HG03139 (cell line): ENCODE data around the gene UNC50.
"Not testable (repeated sequence)": the region's sequence is repeated elsewhere in the genome, so short reads cannot be mapped to it uniquely, and the experiment has no call there.

Experiments
- ATAC-seq: cut with Tn5 transposase; IDR thresholded peaks from one replicate; pipeline ENCODE4 v1.9.1; 2021; ENCODE audit not compliant: unreplicated experiment

Gene UNC50

GRCh38 chr2:98576666-98577312 is 31.6 kb upstream of the UNC50 start:
- ATAC-seq, result no peak

GRCh38 chr2:98577313-98577712 is 31.1 kb upstream of the UNC50 start:
- ATAC-seq, result no peak

GRCh38 chr2:98578231-98578630 is 30.2 kb upstream of the UNC50 start:
- no peak for ATAC-seq

- ATAC-seq, result no peak
These were observed 28.5 kb upstream of the UNC50 start for GRCh38 chr2:98579926-98580325.

GRCh38 chr2:98580656-98581284 is 27.6 kb upstream of the UNC50 start:
- no peak for ATAC-seq

GRCh38 chr2:98582523-98582922 is 25.9 kb upstream of the UNC50 start:
- ATAC-seq, result no peak

GRCh38 chr2:98583276-98583675 is 25.1 kb upstream of the UNC50 start:
- ATAC-seq, result no peak

GRCh38 chr2:98583816-98584618 is 24.4 kb upstream of the UNC50 start:
- ATAC-seq, result no peak

GRCh38 chr2:98585386-98585785 is 23.0 kb upstream of the UNC50 start:
- ATAC-seq, result no peak

GRCh38 chr2:98586551-98587140 is 21.7 kb upstream of the UNC50 start:
- ATAC-seq, result no peak

GRCh38 chr2:98588880-98589431 is 19.4 kb upstream of the UNC50 start:
- ATAC-seq, result no peak

- no peak for ATAC-seq
These were observed 18.9 kb upstream of the UNC50 start for GRCh38 chr2:98589489-98589888.

GRCh38 chr2:98592565-98592964 is 15.8 kb upstream of the UNC50 start:
- ATAC-seq, result no peak

- not testable (repeated sequence) for ATAC-seq
These were observed 13.7 kb upstream of the UNC50 start for GRCh38 chr2:98594665-98595064.

GRCh38 chr2:98598781-98599428 is 9.5 kb upstream of the UNC50 start:
- no peak for ATAC-seq

GRCh38 chr2:98601532-98602132 is 6.8 kb upstream of the UNC50 start:
- ATAC-seq, result peak; percentile 73

- ATAC-seq, result no peak
These were observed 3.8 kb upstream of the UNC50 start for GRCh38 chr2:98604547-98604946.

GRCh38 chr2:98605076-98605475 is 3.3 kb upstream of the UNC50 start:
- no peak for ATAC-seq

GRCh38 chr2:98606431-98606830 is 2.0 kb upstream of the UNC50 start:
- ATAC-seq, result no peak

GRCh38 chr2:98607104-98607503 is 1.3 kb upstream of the UNC50 start:
- no peak for ATAC-seq

- ATAC-seq, result no peak
These were observed 661 bp upstream of the UNC50 start for GRCh38 chr2:98607741-98608115.
